GM19239 (cell line): ENCODE data around the gene LSM11.
"Not testable (repeated sequence)": the region's sequence is repeated elsewhere in the genome, so short reads cannot be mapped to it uniquely, and the experiment has no call there.

Experiments used
- DNase-seq: peaks from one replicate; pipeline ENCODE4 v3.0.0; 2011; ENCODE audit warnings: low spot score; ENCODE audit not compliant: insufficient read length
- FAIRE-seq: peaks from 2 replicates; lab custom pipeline; 2011; peaks lifted over from hg19 to GRCh38; lab: Jason Lieb, UNC

LSM11 gene

GRCh38 chr5:157743163-157744050 is at the start of gene LSM11:
LSM11 (plus strand) TSS chr5:157743712; CDS start chr5:157743751, 39 bp downstream.
- DNase-seq (peak; percentile 97), FAIRE-seq (peak; percentile 88)

- FAIRE-seq, DNase-seq: not testable (repeated sequence)
These were observed 49.7 kb upstream of the LSM11 start for GRCh38 chr5:157693816-157694215.

- DNase-seq, FAIRE-seq: not testable (repeated sequence)
These were observed 47.4 kb upstream of the LSM11 start for GRCh38 chr5:157696154-157696553.

- not testable (repeated sequence) for FAIRE-seq, DNase-seq
These were observed 44.8 kb upstream of the LSM11 start for GRCh38 chr5:157698674-157699073.

GRCh38 chr5:157703736-157704135 is 39.8 kb upstream of the LSM11 start:
- FAIRE-seq (no peak), DNase-seq (no peak)

- DNase-seq (no peak), FAIRE-seq (no peak)
These were observed 34.6 kb upstream of the LSM11 start for GRCh38 chr5:157708866-157709265.

- FAIRE-seq = no peak
- DNase-seq = no peak
These were observed 34.2 kb upstream of the LSM11 start for GRCh38 chr5:157709346-157709745.

- FAIRE-seq = no peak
- DNase-seq = no peak
These were observed 33.1 kb upstream of the LSM11 start for GRCh38 chr5:157710431-157710830.

GRCh38 chr5:157710882-157711281 is 32.6 kb upstream of the LSM11 start:
- DNase-seq (no peak), FAIRE-seq (no peak)

GRCh38 chr5:157713830-157714595 is 29.5 kb upstream of the LSM11 start:
- FAIRE-seq (no peak), DNase-seq (no peak)

GRCh38 chr5:157714596-157714864 is 29.0 kb upstream of the LSM11 start:
- no peak for DNase-seq
- no peak for FAIRE-seq

GRCh38 chr5:157718519-157718918 is 25.0 kb upstream of the LSM11 start:
- FAIRE-seq = no peak
- no peak for DNase-seq

GRCh38 chr5:157719245-157719644 is 24.3 kb upstream of the LSM11 start:
- no peak for DNase-seq
- no peak for FAIRE-seq

GRCh38 chr5:157721159-157721558 is 22.4 kb upstream of the LSM11 start:
- DNase-seq = no peak
- no peak for FAIRE-seq

GRCh38 chr5:157722895-157723294 is 20.6 kb upstream of the LSM11 start:
- FAIRE-seq = not testable (repeated sequence)

GRCh38 chr5:157726607-157727006 is 16.9 kb upstream of the LSM11 start:
- not testable (repeated sequence) for DNase-seq, FAIRE-seq

More at GRCh38 chr5:157722895-157723294, 20.6 kb upstream of the LSM11 start:
- not testable (repeated sequence) for DNase-seq

GRCh38 chr5:157727858-157728257 is 15.7 kb upstream of the LSM11 start:
- not testable (repeated sequence) for DNase-seq, FAIRE-seq

- DNase-seq (no peak), FAIRE-seq (peak; percentile 94)
These were observed 13.7 kb upstream of the LSM11 start for GRCh38 chr5:157729858-157730257.

GRCh38 chr5:157730900-157731271 is 12.6 kb upstream of the LSM11 start:
- FAIRE-seq = peak; percentile 23
- DNase-seq = no peak

- FAIRE-seq (peak; percentile 100), DNase-seq (peak; percentile 71)
These were observed 12.0 kb upstream of the LSM11 start, which contains the start of gene THG1L for GRCh38 chr5:157731272-157732129. THG1L (plus strand) TSS chr5:157731420; CDS start chr5:157731441, 21 bp downstream.
